Stomach (tissue), 9 donors: ENCODE results near the gene IL32. TPM values are rescaled to one million over a fixed set of nuclear protein-coding genes. Genes with fewer than 3 reads are reported as not detected.
A peak's percentile ranks its signal among the peaks of the same experiment; 100 is the strongest.

Source experiments
- DNase-seq, 2 donors: peaks; one replicate each; pipeline versions ENCODE4 v3.0.0 to v3.0.0-alpha.2; 2013 to 2019
- H3K27ac ChIP-seq, 5 donors: fragments of 200-600 bp in 4 of 5; sonication (generic) in 4 of 5; one replicate each; pipeline ENCODE4 v1.5.1; 2013 to 2019; ENCODE audit warnings: mild to moderate bottlenecking in 1 of 5, moderate library complexity in 1 of 5
- H3K27me3 ChIP-seq, 3 donors: fragments of 200-600 bp; sonication (generic); one replicate each; pipeline ENCODE4 v1.5.1; 2017 to 2019; ENCODE audit warnings: mixed run types in 1 of 3
- H3K36me3 ChIP-seq, 4 donors: fragments of 200-600 bp; sonication (generic); 1 replicate in 3 of 4; 2 replicates in 1 of 4; pipeline ENCODE4 v1.5.1; 2016 to 2019
- H3K4me1 ChIP-seq, 4 donors: fragments of 200-600 bp; sonication (generic); one replicate each; pipeline ENCODE4 v1.5.1; 2016 to 2019
- H3K4me3 ChIP-seq, 4 donors: fragments of 200-600 bp; sonication (generic) in 3 of 4; one replicate each; pipeline ENCODE4 v1.5.1; 2016 to 2019; ENCODE audit warnings: mild to moderate bottlenecking in 1 of 4
- H3K9me3 ChIP-seq, 4 donors: fragments of 200-600 bp; sonication (generic); one replicate each; pipeline ENCODE4 v1.5.1; 2016 to 2019
- EP300 ChIP-seq: sonication (generic); formaldehyde crosslinking; IDR thresholded peaks from one replicate; pipeline ENCODE4 v1.6.1; 2017; ENCODE audit warnings: antibody characterized with exemption
- POLR2A ChIP-seq, 4 donors: fragments of 450-650 bp; IDR thresholded peaks; one replicate each; pipeline ENCODE4 v1.6.1; 2016; ENCODE audit warnings: antibody characterized with exemption in 4 of 4, control low read depth in 2 of 4, mild to moderate bottlenecking in 1 of 4, moderate library complexity in 1 of 4
- POLR2AphosphoS5 ChIP-seq, 3 donors: sonication (generic); formaldehyde crosslinking; IDR thresholded peaks; one replicate each; pipeline ENCODE4 v1.6.1; 2016; ENCODE audit warnings: antibody characterized with exemption in 3 of 3
- WGBS, 5 donors: extraction: QIAGEN DNeasy Blood & Tissue Kit in 3 of 5; methylation state at CpG; one replicate each; pipeline versions ENCODE4 v1.1.5 to v1.1.7; 2013 to 2018; 5-methylcytosine and 5-hydroxymethylcytosine counted together
- intact Hi-C: fragments of 100-400 bp; cut with DNase I; formaldehyde crosslinking; loops from one replicate; pipeline ENCODE4 v1.15.1; 2023; ENCODE audit warnings: low total_unique reads
- polyA plus RNA-seq, 3 donors: library from polyadenylated mRNA; stranded (reverse); fragments of 200-250 nt; gene quantifications; one replicate each; pipeline ENCODE4 v1.2.3, GENCODE V29; 2013
- total RNA-seq, 5 donors: library from RNA; depleted of rRNA; stranded (reverse); fragments of >200 nt; gene quantifications; one replicate each; pipeline versions ENCODE4 v1.1.0 to v1.2.3, GENCODE V29; 2014 to 2016
- TF ChIP-seq, protein P1 (sequence below), 7 experiments: fragments of 450-650 bp in 4 of 7; fragments of 200-600 bp in 3 of 7; sonication (generic) in 3 of 7; IDR thresholded peaks; one replicate each; pipeline ENCODE4 v1.5.1; 2016 to 2019; ENCODE audit warnings: antibody characterized with exemption in 7 of 7, control low read depth in 2 of 7, mild to moderate bottlenecking in 1 of 7
- donor health status: healthy with polysubstance abuse.
- donor health status: Bipolar disorder and iron deficiency.
- donor health status: healthy.

IL32 gene
- total and polyA plus RNA-seq, 8 donors: 9.9 to 504 (median 75.7) TPM

DNA sequence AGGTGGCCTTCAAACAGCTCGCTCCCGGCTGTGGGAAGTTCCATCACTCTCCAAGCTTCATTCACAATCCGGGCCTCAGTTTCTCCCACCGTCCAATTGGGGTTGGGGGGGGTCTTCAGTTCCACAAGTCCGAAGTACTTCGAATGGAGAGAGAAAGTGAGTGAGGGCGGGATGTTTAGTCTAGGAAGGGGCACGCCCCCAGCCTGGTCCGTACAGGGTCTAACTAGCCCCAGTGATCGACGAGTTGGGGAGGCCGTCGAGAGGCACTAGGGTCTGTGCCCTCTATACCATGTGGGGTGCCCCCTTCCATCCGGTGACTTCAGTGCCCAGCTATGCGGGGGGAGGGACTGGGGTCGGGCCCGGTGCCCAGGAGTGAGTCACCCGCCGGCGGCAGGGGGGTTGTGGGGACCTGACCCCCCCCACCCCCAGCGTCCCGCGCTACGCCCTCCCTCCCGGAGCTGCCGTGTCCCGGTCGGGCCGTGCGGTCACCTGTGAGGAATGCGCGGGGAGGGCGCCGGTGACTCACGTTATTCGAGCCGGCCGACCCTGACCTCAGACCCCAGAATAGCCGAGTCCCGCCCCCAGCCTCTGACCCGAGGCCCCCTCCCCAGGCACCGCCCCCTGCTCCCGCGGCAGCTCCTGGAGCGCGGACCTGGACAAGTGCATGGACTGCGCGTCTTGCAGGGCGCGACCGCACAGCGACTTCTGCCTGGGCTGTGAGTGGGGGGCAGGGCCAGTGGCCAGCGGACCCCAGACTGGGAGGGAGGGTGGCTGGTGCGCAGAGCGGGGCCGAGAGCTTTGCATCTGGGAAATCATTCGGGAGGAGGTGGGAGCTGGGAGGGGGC, 44.6 kb upstream of the IL32 start:
- Histone ChIP-seq H3K36me3 (peaks cover 0 to 5% (median 3%) of the 10 kb centered on the region in 4 donors), H3K27me3 (peaks cover 0 to 28% (median 20%) of the 10 kb centered on the region in 3 donors), H3K9me3 (no peaks in the 10 kb centered on the region), H3K27ac (peak overlapping the region; percentile 97 to 99 (median 98)), H3K4me3 (peak overlapping the region; percentile 63 to 85 (median 72)), H3K4me1 (peaks cover 38 to 81% (median 75%) of the 10 kb centered on the region in 4 donors)
- 0 to 1% (median 1%) methylated on average over 30 to 57 of the region's 57 CpGs for WGBS, 5 donors
- peak; percentile 13 to 74 (median 37) for TF ChIP-seq POLR2AphosphoS5 (IDR thresholded peaks at IDR 0.05)
- TF ChIP-seq, protein P1, sequence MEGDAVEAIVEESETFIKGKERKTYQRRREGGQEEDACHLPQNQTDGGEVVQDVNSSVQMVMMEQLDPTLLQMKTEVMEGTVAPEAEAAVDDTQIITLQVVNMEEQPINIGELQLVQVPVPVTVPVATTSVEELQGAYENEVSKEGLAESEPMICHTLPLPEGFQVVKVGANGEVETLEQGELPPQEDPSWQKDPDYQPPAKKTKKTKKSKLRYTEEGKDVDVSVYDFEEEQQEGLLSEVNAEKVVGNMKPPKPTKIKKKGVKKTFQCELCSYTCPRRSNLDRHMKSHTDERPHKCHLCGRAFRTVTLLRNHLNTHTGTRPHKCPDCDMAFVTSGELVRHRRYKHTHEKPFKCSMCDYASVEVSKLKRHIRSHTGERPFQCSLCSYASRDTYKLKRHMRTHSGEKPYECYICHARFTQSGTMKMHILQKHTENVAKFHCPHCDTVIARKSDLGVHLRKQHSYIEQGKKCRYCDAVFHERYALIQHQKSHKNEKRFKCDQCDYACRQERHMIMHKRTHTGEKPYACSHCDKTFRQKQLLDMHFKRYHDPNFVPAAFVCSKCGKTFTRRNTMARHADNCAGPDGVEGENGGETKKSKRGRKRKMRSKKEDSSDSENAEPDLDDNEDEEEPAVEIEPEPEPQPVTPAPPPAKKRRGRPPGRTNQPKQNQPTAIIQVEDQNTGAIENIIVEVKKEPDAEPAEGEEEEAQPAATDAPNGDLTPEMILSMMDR (IDR thresholded peaks at IDR 0.05): no peak
- DNase-seq: peak; percentile 78 to 94
- intact Hi-C loops: no loop called here

DNA sequence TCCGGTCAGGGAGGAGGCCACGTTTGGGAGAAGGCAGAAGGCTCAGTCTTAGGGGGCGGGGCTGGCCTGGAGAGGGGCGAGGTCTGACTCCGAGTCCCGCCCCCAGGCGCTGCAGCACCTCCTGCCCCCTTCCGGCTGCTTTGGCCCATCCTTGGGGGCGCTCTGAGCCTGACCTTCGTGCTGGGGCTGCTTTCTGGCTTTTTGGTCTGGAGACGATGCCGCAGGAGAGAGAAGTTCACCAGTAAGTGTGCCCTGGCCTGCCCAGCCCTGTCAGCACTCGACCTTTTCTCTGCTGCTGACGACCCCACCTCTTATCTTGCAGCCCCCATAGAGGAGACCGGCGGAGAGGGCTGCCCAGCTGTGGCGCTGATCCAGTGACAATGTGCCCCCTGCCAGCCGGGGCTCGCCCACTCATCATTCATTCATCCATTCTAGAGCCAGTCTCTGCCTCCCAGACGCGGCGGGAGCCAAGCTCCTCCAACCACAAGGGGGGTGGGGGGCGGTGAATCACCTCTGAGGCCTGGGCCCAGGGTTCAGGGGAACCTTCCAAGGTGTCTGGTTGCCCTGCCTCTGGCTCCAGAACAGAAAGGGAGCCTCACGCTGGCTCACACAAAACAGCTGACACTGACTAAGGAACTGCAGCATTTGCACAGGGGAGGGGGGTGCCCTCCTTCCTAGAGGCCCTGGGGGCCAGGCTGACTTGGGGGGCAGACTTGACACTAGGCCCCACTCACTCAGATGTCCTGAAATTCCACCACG, 43.8 kb upstream of the IL32 start:
- DNase-seq: peak; percentile 80 to 93
- H3K27me3 ChIP-seq: peaks cover 0 to 27% (median 20%) of the 10 kb centered on the region in 3 donors
- H3K9me3 ChIP-seq: no peaks in the 10 kb centered on the region
- H3K4me3 ChIP-seq: peak overlapping the region; percentile 63 to 85 (median 72)
- H3K36me3 ChIP-seq: peaks cover 8 to 13% (median 10%) of the 10 kb centered on the region in 4 donors
- H3K4me1 ChIP-seq: peaks cover 38 to 81% (median 75%) of the 10 kb centered on the region in 4 donors
- TF ChIP-seq POLR2A (IDR thresholded peaks at IDR 0.05): no peak
- TF ChIP-seq, protein P1 (IDR thresholded peaks at IDR 0.05): peak in 3 of 7 experiments; percentile 9 to 21 (median 16)
- intact Hi-C loops: no loop called here
- WGBS, 5 donors: 8 to 14% (median 12%) methylated on average over 22 to 25 of the region's 25 CpGs
- H3K27ac ChIP-seq: peak overlapping the region; percentile 97 to 99 (median 98)

DNA sequence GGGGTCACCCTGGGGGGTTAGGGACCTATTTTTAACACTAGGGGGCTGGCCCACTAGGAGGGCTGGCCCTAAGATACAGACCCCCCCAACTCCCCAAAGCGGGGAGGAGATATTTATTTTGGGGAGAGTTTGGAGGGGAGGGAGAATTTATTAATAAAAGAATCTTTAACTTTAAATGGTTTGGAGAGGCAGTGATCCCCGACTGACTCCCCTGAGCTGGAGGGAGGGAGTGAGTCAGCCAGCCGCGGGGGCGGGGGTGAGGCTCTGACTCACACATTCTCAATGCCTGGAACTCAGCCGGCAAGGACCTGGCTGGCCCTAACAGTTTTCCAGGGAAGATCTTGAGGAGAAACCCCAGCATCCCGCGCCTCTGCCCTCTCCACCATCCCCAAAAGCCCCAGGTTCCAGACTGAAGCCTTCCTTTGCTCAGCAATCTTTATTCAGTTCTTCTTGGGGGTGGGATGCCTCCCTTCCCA, 43.2 kb upstream of the IL32 start:
- H3K4me1 ChIP-seq: peaks cover 38 to 79% (median 76%) of the 10 kb centered on the region in 4 donors
- peak overlapping the region; percentile 63 to 85 (median 72) for H3K4me3 ChIP-seq
- WGBS, 5 donors: 4 to 11% (median 8%) methylated on average over 8 of the region's 8 CpGs
- TF ChIP-seq, protein P1 (IDR thresholded peaks at IDR 0.05): no peak
- peak; percentile 36 to 75 (median 74) for TF ChIP-seq POLR2AphosphoS5 (IDR thresholded peaks at IDR 0.05)
- peak; percentile 91 to 96 for DNase-seq
- peak overlapping the region; percentile 97 to 99 (median 98) for H3K27ac ChIP-seq
- intact Hi-C loops: no loop called here
- no peaks in the 10 kb centered on the region for H3K9me3 ChIP-seq
- peaks cover 14 to 19% (median 16%) of the 10 kb centered on the region in 4 donors for H3K36me3 ChIP-seq
- H3K27me3 ChIP-seq: peaks cover 0 to 23% (median 18%) of the 10 kb centered on the region in 3 donors

DNA sequence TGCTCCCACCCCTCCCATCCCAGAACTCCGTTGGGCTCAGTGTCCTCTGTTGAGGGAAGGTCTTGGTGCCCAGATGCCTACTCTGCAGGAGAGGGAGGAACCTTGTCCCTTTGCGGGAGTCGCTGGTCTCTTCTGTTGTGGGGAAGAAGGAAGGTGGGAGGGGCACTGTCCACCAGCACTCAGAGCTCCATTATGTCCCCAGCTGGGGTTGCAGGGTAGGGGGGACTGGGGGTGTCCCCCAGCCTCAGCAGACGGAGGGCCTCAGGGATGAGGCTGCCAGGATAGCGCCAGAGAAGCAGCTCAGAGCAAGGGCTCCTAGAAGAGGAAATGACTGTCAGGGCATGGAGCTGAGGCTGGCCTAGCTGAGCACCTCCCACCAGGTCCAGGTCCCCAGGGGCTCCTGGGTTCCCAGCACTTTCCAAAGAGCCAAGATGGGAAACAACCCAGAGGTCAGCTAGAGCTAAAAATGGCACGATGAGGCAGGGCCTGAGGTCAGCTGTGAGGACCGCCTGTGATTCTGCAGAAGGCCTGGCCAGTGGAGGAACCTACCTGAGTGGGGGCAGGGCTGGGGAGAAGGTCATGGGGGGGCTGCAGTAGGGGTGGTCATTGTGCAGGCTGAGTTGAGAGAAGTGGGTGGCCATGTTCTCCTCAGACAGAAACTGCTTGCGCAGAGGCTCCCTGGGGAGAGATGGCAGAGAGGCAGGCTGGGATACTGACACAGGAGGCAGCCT, 42.6 kb upstream of the IL32 start:
- WGBS, 5 donors: 24 to 43% (median 43%) methylated on average over 8 of the region's 8 CpGs
- peaks cover 14 to 24% (median 19%) of the 10 kb centered on the region in 4 donors for H3K36me3 ChIP-seq
- H3K27ac ChIP-seq: peak overlapping the region; percentile 89 to 99 (median 98)
- intact Hi-C loops: no loop called here
- H3K4me1 ChIP-seq: peaks cover 39 to 79% (median 76%) of the 10 kb centered on the region in 4 donors
- H3K4me3 ChIP-seq: peak overlapping the region; percentile 54 to 85 (median 72)
- DNase-seq: peak in 1 of 2 donors; percentile 44
- TF ChIP-seq POLR2A (IDR thresholded peaks at IDR 0.05) (no peak), EP300 (no peak), POLR2AphosphoS5 (IDR thresholded peaks at IDR 0.05) (no peak)
- TF ChIP-seq, protein P1 (IDR thresholded peaks at IDR 0.05): no peak
- peaks cover 0 to 17% (median 12%) of the 10 kb centered on the region in 3 donors for H3K27me3 ChIP-seq
- H3K9me3 ChIP-seq: no peaks in the 10 kb centered on the region
